GM12878 (cell line): ENCODE data around the gene PCNX1. TPM values are rescaled to one million over a fixed set of nuclear protein-coding genes. Genes with fewer than 3 reads are reported as not detected.

Experiments
- ATAC-seq: fragments of 200-7000 bp; cut with Tn5 transposase; 3 replicates; pipeline ENCODE4 v1.9.1; 2020; ENCODE audit warnings: mild to moderate bottlenecking, moderate library complexity
- BruUV-seq: library from RNA; stranded (reverse); fragments of 400-500 nt; replicated peaks from 2 replicates; lab custom pipeline; 2021; lab: Mats Ljungman, UMichigan
- CTCF ChIA-PET: fragments of 300-600 bp; sonication (Branson Sonifier 250); formaldehyde crosslinking; extraction: SDS; loops from one replicate; lab custom pipeline; 2021; ENCODE audit warnings: inconsistent platforms; lab: Yijun Ruan, JAX
- POLR2A ChIA-PET: fragments of 350-600 bp; formaldehyde crosslinking; extraction: SDS; loops from one replicate; lab custom pipeline; 2021; ENCODE audit warnings: inconsistent platforms; lab: Charles Lee
- RAD21 ChIA-PET: fragments of 300-600 bp; sonication (Branson Sonifier 250); formaldehyde crosslinking; loops from one replicate; lab custom pipeline; 2023; ENCODE audit warnings: antibody characterized with exemption; ENCODE audit not compliant: unreplicated experiment; lab: Charles Lee
- SMC1A ChIA-PET: fragments of 300-600 bp; sonication (Branson Sonifier 250); formaldehyde crosslinking; loops from one replicate; lab custom pipeline; 2023; ENCODE audit not compliant: unreplicated experiment, uncharacterized antibody; lab: Charles Lee
- DNase-seq: peaks from one replicate; pipeline ENCODE4 v3.0.0-alpha.2; 2011; ENCODE audit warnings: low read depth, low spot score
- FAIRE-seq: peaks from 3 replicates; lab custom pipeline; 2011; peaks lifted over from hg19 to GRCh38; lab: Jason Lieb, UNC
- H2AFZ ChIP-seq: 2 replicates; pipeline ENCODE4 v1.6.0; 2011; ENCODE audit warnings: low read depth, low read length, control low read depth; ENCODE audit not compliant: control insufficient read depth
- H3K27ac ChIP-seq: 2 replicates; pipeline ENCODE4 v1.5.1; 2011; ENCODE audit warnings: control low read depth; ENCODE audit not compliant: control insufficient read depth, insufficient read depth
- H3K27me3 ChIP-seq, 2 experiments: replicated peaks in 1 of 2; 2 replicates each; pipeline versions ENCODE4 v1.6.0 to v1.6.1; 2011; ENCODE audit warnings: low read length in 1 of 2; ENCODE audit not compliant: control insufficient read depth in 2 of 2, insufficient read depth in 2 of 2
- H3K36me3 ChIP-seq, 2 experiments: 2 replicates each; pipeline ENCODE4 v1.5.1; 2011; ENCODE audit warnings: low read length in 1 of 2; ENCODE audit not compliant: control insufficient read depth in 2 of 2, insufficient read depth in 2 of 2
- H3K4me1 ChIP-seq: 2 replicates; pipeline ENCODE4 v1.6.1; 2011; ENCODE audit warnings: mild to moderate bottlenecking, low read length, moderate library complexity, mixed read lengths; ENCODE audit not compliant: control insufficient read depth, insufficient read depth
- H3K4me2 ChIP-seq: 2 replicates; pipeline ENCODE4 v1.6.0; 2011; ENCODE audit warnings: control low read depth; ENCODE audit not compliant: control insufficient read depth, insufficient read depth
- H3K4me3 ChIP-seq: fragments of 200-600 bp; sonication (generic); 2 replicates; pipeline ENCODE4 v1.5.1; 2016
- H3K79me2 ChIP-seq: 2 replicates; pipeline ENCODE4 v1.6.0; 2011; ENCODE audit warnings: low read length; ENCODE audit not compliant: control insufficient read depth, insufficient read depth
- H3K9ac ChIP-seq: 2 replicates; pipeline ENCODE4 v1.8.0; 2011; ENCODE audit warnings: low read length, control low read depth, mixed read lengths; ENCODE audit not compliant: control insufficient read depth, insufficient read depth
- H3K9me3 ChIP-seq: replicated peaks from 3 replicates; pipeline ENCODE4 v1.5.1; 2011; ENCODE audit warnings: mild to moderate bottlenecking, low read length; ENCODE audit not compliant: control insufficient read depth, insufficient read depth
- H4K20me1 ChIP-seq: 2 replicates; pipeline ENCODE4 v1.6.0; 2011; ENCODE audit not compliant: control insufficient read depth, insufficient read depth
- ATF2 ChIP-seq: IDR thresholded peaks from 2 replicates; pipeline ENCODE4 v1.6.1; 2012; ENCODE audit warnings: low read length, inconsistent platforms
- BHLHE40 ChIP-seq, 2 experiments: fragments of 450-650 bp in 1 of 2; IDR thresholded peaks; 2 replicates each; pipeline ENCODE4 v1.6.1; 2011 to 2017; ENCODE audit warnings: low read depth in 2 of 2, borderline replicate concordance in 1 of 2, improper control_type of control experiment in 1 of 2, low read length in 1 of 2, mild to moderate bottlenecking in 1 of 2
- IKZF2 ChIP-seq, 2 experiments: fragments of 450-650 bp; IDR thresholded peaks; 2 replicates each; pipeline ENCODE4 v1.6.1; 2017; ENCODE audit warnings: mild to moderate bottlenecking in 2 of 2, moderate library complexity in 2 of 2
- JUND ChIP-seq: IDR thresholded peaks from 2 replicates; pipeline ENCODE4 v1.6.1; 2012; ENCODE audit warnings: low read depth, mild to moderate bottlenecking, low read length, improper control_type of control experiment, moderate library complexity
- MEF2A ChIP-seq: IDR thresholded peaks from 2 replicates; pipeline ENCODE4 v1.6.1; 2011; ENCODE audit warnings: low read depth, mild to moderate bottlenecking, low read length, moderate library complexity; ENCODE audit not compliant: insufficient read depth
- RBBP5 ChIP-seq: fragments of 200-600 bp; sonication (generic); conservative IDR thresholded peaks from 2 replicates; pipeline ENCODE4 v1.6.1; 2016
- SMAD1 ChIP-seq: fragments of 450-650 bp; IDR thresholded peaks from 2 replicates; pipeline ENCODE4 v1.6.1; 2018; ENCODE audit warnings: mild to moderate bottlenecking, low read depth; ENCODE audit not compliant: partially characterized antibody
- ZBED1 ChIP-seq: IDR thresholded peaks from 2 replicates; pipeline ENCODE4 v1.6.1; 2016; ENCODE audit warnings: borderline replicate concordance
- WGBS: methylation state at CpG from one replicate; pipeline ENCODE4 v1.1.6; 2016; ENCODE audit warnings: low lambda C conversion rate; ENCODE audit not compliant: insufficient replicate concordance, insufficient coverage; ENCODE audit errors: missing lambda C conversion rate; 5-methylcytosine and 5-hydroxymethylcytosine counted together
- in situ Hi-C: fragments of 300-500 bp; cut with MboI; formaldehyde crosslinking; loops from 9 replicates; pipeline ENCODE4 v1.14.3; 2018; ENCODE audit warnings: mixed read lengths
- intact Hi-C: fragments of 100-400 bp; cut with micrococcal nuclease; formaldehyde crosslinking; loops from one replicate; pipeline ENCODE4 v1.14.2; 2022; ENCODE audit not compliant: unreplicated experiment
- polyA plus RNA-seq, 11 experiments: library from polyadenylated mRNA; depleted of rRNA in 4 of 11; unstranded in 6 of 11; stranded (reverse) in 5 of 11; fragments of >200 nt; fragmentation: Nextera tagmentation in 4 of 11; fragmentation: Illumina TruSeq in 1 of 11; extraction: Ambion mirVana in 4 of 11; extraction: Trizol in 1 of 11; gene quantifications; 1 replicate in 1 of 11; 2 replicates in 10 of 11; pipeline versions ENCODE4 v1.2.1 to v1.2.3, GENCODE V29; 2011 to 2016; ENCODE audit warnings: inconsistent platforms in 2 of 11, missing spikeins in 2 of 11, low read depth in 1 of 11
- total RNA-seq, 4 experiments: library from RNA; depleted of rRNA in 3 of 4; stranded (reverse); fragments of >200 nt in 3 of 4; fragmentation: Illumina TruSeq in 1 of 4; extraction: Trizol in 1 of 4; gene quantifications; 2 replicates each; pipeline versions ENCODE4 v1.2.1 to v1.2.3, GENCODE V29; 2013 to 2021
- TF ChIP-seq, protein P1 (sequence below): IDR thresholded peaks from 2 replicates; pipeline ENCODE4 v1.6.1; 2011; ENCODE audit warnings: borderline replicate concordance, low read depth, mild to moderate bottlenecking, moderate library complexity, mixed read lengths, low read length; ENCODE audit not compliant: insufficient read depth; ENCODE audit errors: extremely low read length

Gene PCNX1
- total and polyA plus RNA-seq, 10 of the 15 experiments (the other 5 are each of a cell fraction or from before 2014, with no cell fraction given): 4.6 to 53.9 (median 20.5) TPM

- H4K20me1 ChIP-seq: no peaks in the 10 kb centered on the region
- SMC1A ChIA-PET: interaction anchor here (0.9 to 1.9 kb wide), 3 partner anchors 10 to 732 kb away, joined by 3 to 5 read pairs (median 5); no protein-coding TSS in a partner anchor
- no peaks in the 10 kb centered on the region for H3K36me3 ChIP-seq
- no peaks in the 10 kb centered on the region for H3K79me2 ChIP-seq
- no peak overlapping the region for H2AFZ ChIP-seq
- no peaks in the 10 kb centered on the region for H3K9me3 ChIP-seq
- BruUV-seq: no TSS peak
- intact Hi-C loops: no loop called here
- DNase-seq: no peak
- POLR2A ChIA-PET: interaction anchor here (0.5 to 0.7 kb wide), 2 partner anchors 277 to 1946 kb away, joined by 3 to 8 read pairs; no protein-coding TSS in a partner anchor
- H3K9ac ChIP-seq: no peak overlapping the region
- no peak overlapping the region for H3K4me2 ChIP-seq
- no peaks in the 10 kb centered on the region for H3K4me1 ChIP-seq
- no peak for FAIRE-seq
- ATAC-seq: no peak
- H3K4me3 ChIP-seq: no peak overlapping the region
- WGBS: 81% methylated on average over 2 of the region's 2 CpGs
- H3K27me3 ChIP-seq: no peaks in the 10 kb centered on the region
- TF ChIP-seq IKZF2 (IDR thresholded peaks at IDR 0.05): no peak
- TF ChIP-seq ATF2: no peak
- no peak for TF ChIP-seq MEF2A
- no peak for TF ChIP-seq ZBED1
- TF ChIP-seq, protein P1, sequence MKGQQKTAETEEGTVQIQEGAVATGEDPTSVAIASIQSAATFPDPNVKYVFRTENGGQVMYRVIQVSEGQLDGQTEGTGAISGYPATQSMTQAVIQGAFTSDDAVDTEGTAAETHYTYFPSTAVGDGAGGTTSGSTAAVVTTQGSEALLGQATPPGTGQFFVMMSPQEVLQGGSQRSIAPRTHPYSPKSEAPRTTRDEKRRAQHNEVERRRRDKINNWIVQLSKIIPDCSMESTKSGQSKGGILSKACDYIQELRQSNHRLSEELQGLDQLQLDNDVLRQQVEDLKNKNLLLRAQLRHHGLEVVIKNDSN: no peak
- TF ChIP-seq RBBP5: no peak
- TF ChIP-seq SMAD1: no peak
- TF ChIP-seq BHLHE40 (IDR thresholded peaks at IDR 0.05; ENCODE audit: borderline replicate concordance in 1 of 2, low read depth in 2 of 2, low read length in 1 of 2): no peak
- TF ChIP-seq JUND: no peak
- TF ChIP-seq, all 136 proteins: peak for 0
- in situ Hi-C loops: no loop called here
- RAD21 ChIA-PET: no interaction called here
- no peak overlapping the region for H3K27ac ChIP-seq
- CTCF ChIA-PET: interaction anchor here (0.6 kb wide), 2 partner anchors 15 to 699 kb away, joined by 3 read pairs; no protein-coding TSS in a partner anchor
Measured at GRCh38 chr14:71122866-71123565, 215.8 kb downstream of the PCNX1 start.
